MM.1S (cell line): ENCODE results near the gene ZNF516.

Source experiments
- CTCF ChIP-seq: fragments of 300-600 bp; sonication (generic); IDR thresholded peaks from 2 replicates; pipeline ENCODE4 v1.5.1; 2016; ENCODE audit warnings: antibody characterized with exemption, low read length, mixed read lengths
- EZH2 ChIP-seq: fragments of 300-600 bp; sonication (generic); optimal IDR thresholded peaks from 2 replicates; pipeline ENCODE3; 2017; ENCODE audit warnings: low read depth, mild to moderate bottlenecking, antibody characterized with exemption, low read length, mixed read lengths
- EZH2phosphoT487 ChIP-seq: fragments of 300-600 bp; sonication (generic); IDR thresholded peaks from 2 replicates; pipeline ENCODE4 v1.6.1; 2018; ENCODE audit warnings: antibody characterized with exemption, low read length

- TF ChIP-seq CTCF: no peak
- no peak for TF ChIP-seq EZH2
- no peak for TF ChIP-seq EZH2phosphoT487
Observed at GRCh38 chr18:76454418-76454817, 40.6 kb downstream of the ZNF516 start.
